NB4 (cell line): ENCODE results near the gene PLEK2.

Experiments used
- CTCF ChIP-seq: IDR thresholded peaks from one replicate; pipeline ENCODE4 v1.5.1; 2012; ENCODE audit warnings: low read depth, low read length
- MAX ChIP-seq: IDR thresholded peaks from 2 replicates; pipeline ENCODE4 v1.6.1; 2011; ENCODE audit warnings: low read depth, low read length
- MYC ChIP-seq: IDR thresholded peaks from 2 replicates; pipeline ENCODE4 v1.6.1; 2011; ENCODE audit warnings: low read depth, low read length
- POLR2A ChIP-seq: IDR thresholded peaks from 2 replicates; pipeline ENCODE4 v1.6.1; 2011; ENCODE audit warnings: mild to moderate bottlenecking; ENCODE audit not compliant: insufficient read length; ENCODE audit errors: extremely low read depth

- no peak for TF ChIP-seq MAX
- TF ChIP-seq POLR2A = no peak
- no peak for TF ChIP-seq CTCF
- no peak for TF ChIP-seq MYC
Observed at GRCh38 chr14:67416810-67417209, 4.8 kb upstream of the PLEK2 start.
